Measurements from ENCODE around the gene ALDH1B1. TPM values are rescaled to one million over a fixed set of nuclear protein-coding genes. Genes with fewer than 3 reads are reported as not detected.

Gene ALDH1B1
- total RNA-seq, 4 donors from 2014 or later = 24.9 to 77.2 (median 27.3) TPM

GRCh38 chr9:38391278-38392118, 1.0 kb upstream of the ALDH1B1 start:
- DNase-seq = no peak
- intact Hi-C loops (cut with DNase I; ENCODE audit: low total_unique reads) = loop anchor here (10.0 kb wide), 1 partner anchor 317 kb away; no protein-coding TSS in a partner anchor
- H3K9me3 ChIP-seq = no peaks in the 10 kb centered on the region
- H3K36me3 ChIP-seq = no peaks in the 10 kb centered on the region
- no peaks in the 10 kb centered on the region for H3K27me3 ChIP-seq
- in situ Hi-C loops (cut with MboI; ENCODE audit: low pct_ligation_motif_present in 1 of 4, low pct_unique_long_range_greater_than_20kb in 1 of 4, low sequenced_read_pairs in 3 of 4) = no loop called here
- 83 to 91% methylated on average over 8 to 18 of the region's 18 CpGs for WGBS, 2 donors (ENCODE audit: low coverage in 1 of 2)
- TF ChIP-seq CTCF (IDR thresholded peaks at IDR 0.05) (no peak), POLR2AphosphoS5 (IDR thresholded peaks at IDR 0.05) (no peak), EP300 (IDR thresholded peaks at IDR 0.05; ENCODE audit: low read depth) (no peak), POLR2A (IDR thresholded peaks at IDR 0.05) (no peak)
- H3K27ac ChIP-seq = peak overlapping the region; percentile 77 to 89 (median 86)
- peak overlapping the region in 2 of 4 donors; percentile 65 to 94 for H3K4me3 ChIP-seq
- H3K4me1 ChIP-seq = peaks cover 12 to 56% (median 21%) of the 10 kb centered on the region in 4 donors

- H3K36me3 ChIP-seq = no peaks in the 10 kb centered on the region
- TF ChIP-seq POLR2A (IDR thresholded peaks at IDR 0.05) (no peak), EP300 (IDR thresholded peaks at IDR 0.05; ENCODE audit: low read depth) (no peak), CTCF (IDR thresholded peaks at IDR 0.05) (no peak), POLR2AphosphoS5 (IDR thresholded peaks at IDR 0.05) (no peak)
- intact Hi-C loops (cut with DNase I; ENCODE audit: low total_unique reads) (loop anchor here (10.0 kb wide), 1 partner anchor 318 kb away; no protein-coding TSS in a partner anchor), in situ Hi-C loops (cut with MboI; ENCODE audit: low pct_ligation_motif_present in 1 of 4, low pct_unique_long_range_greater_than_20kb in 1 of 4, low sequenced_read_pairs in 3 of 4) (no loop called here)
- H3K4me1 ChIP-seq = peaks cover 12 to 52% (median 18%) of the 10 kb centered on the region in 4 donors
- 6% methylated on average over 8 of the region's 9 CpGs; no CpG with 5 or more reads in 1 of the 2 donors for WGBS, 2 donors (ENCODE audit: low coverage in 1 of 2)
- no peaks in the 10 kb centered on the region for H3K9me3 ChIP-seq
- DNase-seq = no peak
- H3K27me3 ChIP-seq = no peaks in the 10 kb centered on the region
- H3K27ac ChIP-seq = peak overlapping the region; percentile 77 to 89 (median 86)
- H3K4me3 ChIP-seq = peak overlapping the region; percentile 46 to 94 (median 58)
These were observed 760 bp downstream of the ALDH1B1 start for GRCh38 chr9:38393128-38393796.

- intact Hi-C loops (cut with DNase I; ENCODE audit: low total_unique reads) (loop anchor here (10.0 kb wide), 1 partner anchor 320 kb away; no protein-coding TSS in a partner anchor), in situ Hi-C loops (cut with MboI; ENCODE audit: low pct_ligation_motif_present in 1 of 4, low pct_unique_long_range_greater_than_20kb in 1 of 4, low sequenced_read_pairs in 3 of 4) (no loop called here)
- H3K4me3 ChIP-seq = peak overlapping the region in 1 of 4 donors; percentile 52
- peaks cover 4 to 40% (median 13%) of the 10 kb centered on the region in 4 donors for H3K4me1 ChIP-seq
- peak overlapping the region; percentile 77 to 89 (median 86) for H3K27ac ChIP-seq
- H3K36me3 ChIP-seq = no peaks in the 10 kb centered on the region
- WGBS, 2 donors (ENCODE audit: low coverage in 1 of 2) = 50 to 55% methylated on average over 2 to 9 of the region's 9 CpGs
- H3K27me3 ChIP-seq = no peaks in the 10 kb centered on the region
- H3K9me3 ChIP-seq = no peaks in the 10 kb centered on the region
- TF ChIP-seq CTCF (IDR thresholded peaks at IDR 0.05) = no peak
- TF ChIP-seq POLR2A (IDR thresholded peaks at IDR 0.05) = no peak
- TF ChIP-seq EP300 (IDR thresholded peaks at IDR 0.05; ENCODE audit: low read depth) = no peak
- no peak for TF ChIP-seq POLR2AphosphoS5 (IDR thresholded peaks at IDR 0.05)
- peak; percentile 72 for DNase-seq
These were observed 1.9 kb downstream of the ALDH1B1 start for GRCh38 chr9:38394416-38394815.
